Endothelial cell of umbilical vein (primary cell): Measurements from ENCODE around the gene EDEM1. TPM values are rescaled to one million over a fixed set of nuclear protein-coding genes. Genes with fewer than 3 reads are reported as not detected.

ENCODE experiments used
- BruUV-seq: library from RNA; stranded (reverse); fragments of 400-500 nt; replicated peaks from 2 replicates; lab custom pipeline; 2021; lab: Mats Ljungman, UMichigan
- CTCF ChIA-PET: fragments of 300-600, 350-600 bp; sonication (Branson Sonifier 250); formaldehyde crosslinking; loops from one replicate; lab custom pipeline; 2021; ENCODE audit warnings: antibody characterized with exemption, inconsistent platforms; lab: Charles Lee
- POLR2A ChIA-PET: fragments of 300-600, 350-600 bp; sonication (Branson Sonifier 250); formaldehyde crosslinking; loops from one replicate; lab custom pipeline; 2021; ENCODE audit warnings: antibody characterized with exemption, inconsistent platforms; lab: Charles Lee
- DNase-seq: peaks from one replicate; pipeline ENCODE4 v3.0.0-alpha.2; 2011; ENCODE audit warnings: low read depth, low spot score
- FAIRE-seq: peaks from 2 replicates; lab custom pipeline; 2011; peaks lifted over from hg19 to GRCh38; lab: Jason Lieb, UNC
- H2AFZ ChIP-seq: 2 replicates; pipeline ENCODE4 v1.6.0; 2012; ENCODE audit warnings: low read depth, low read length, control low read depth, inconsistent platforms
- H3K27ac ChIP-seq: 2 replicates; pipeline ENCODE4 v1.5.1; 2011; ENCODE audit warnings: low read depth, mild to moderate bottlenecking, control low read depth, low read length, moderate library complexity; ENCODE audit not compliant: insufficient read depth
- H3K27me3 ChIP-seq, 2 experiments: 2 replicates each; pipeline versions ENCODE4 v1.6.0 to v1.6.1; 2011; ENCODE audit warnings: low read length in 2 of 2, mixed read lengths in 1 of 2; ENCODE audit not compliant: control insufficient read depth in 2 of 2, insufficient read depth in 2 of 2
- H3K36me3 ChIP-seq, 2 experiments: 2 replicates in 1 of 2; 3 replicates in 1 of 2; pipeline ENCODE4 v1.5.1; 2011; ENCODE audit warnings: low read length in 2 of 2, mild to moderate bottlenecking in 1 of 2, moderate library complexity in 1 of 2; ENCODE audit not compliant: control insufficient read depth in 2 of 2, insufficient read depth in 2 of 2; ENCODE audit errors: extremely low read depth in 1 of 2
- H3K4me1 ChIP-seq: 3 replicates; pipeline ENCODE4 v1.5.1; 2011; ENCODE audit warnings: mild to moderate bottlenecking, low read length; ENCODE audit not compliant: control insufficient read depth, insufficient read depth; ENCODE audit errors: extremely low read depth
- H3K4me2 ChIP-seq: 2 replicates; pipeline ENCODE4 v1.6.1; 2011; ENCODE audit warnings: low read length, control low read depth, mixed read lengths; ENCODE audit not compliant: insufficient read depth
- H3K4me3 ChIP-seq, 3 experiments: fragments of 200-600 bp in 1 of 3; sonication (generic), shearing (Covaris generic) in 1 of 3; replicated peaks in 1 of 3; 2 replicates each; pipeline ENCODE4 v1.5.1; 2011 to 2016; ENCODE audit warnings: control low read depth in 3 of 3, low read length in 3 of 3, mild to moderate bottlenecking in 2 of 3, inconsistent platforms in 1 of 3, low read depth in 1 of 3, moderate library complexity in 1 of 3; ENCODE audit not compliant: insufficient read depth in 1 of 3
- H3K79me2 ChIP-seq: 2 replicates; pipeline ENCODE4 v1.6.0; 2012; ENCODE audit warnings: low read length, inconsistent platforms; ENCODE audit not compliant: control insufficient read depth, insufficient read depth
- H3K9ac ChIP-seq: replicated peaks from 2 replicates; pipeline ENCODE3; 2011; ENCODE audit warnings: low read length, control low read depth; ENCODE audit not compliant: insufficient read depth; ENCODE audit errors: extremely low read depth
- H3K9me1 ChIP-seq: replicated peaks from 3 replicates; pipeline ENCODE4 v1.6.0; 2011; ENCODE audit warnings: mild to moderate bottlenecking, low read length; ENCODE audit not compliant: control insufficient read depth, insufficient read depth; ENCODE audit errors: extremely low read depth
- H3K9me3 ChIP-seq: replicated peaks from 2 replicates; pipeline ENCODE4 v1.5.1; 2012; ENCODE audit warnings: low read length, inconsistent platforms; ENCODE audit not compliant: control insufficient read depth, insufficient read depth
- H4K20me1 ChIP-seq: replicated peaks from 2 replicates; pipeline ENCODE3; 2011; ENCODE audit warnings: mild to moderate bottlenecking, low read length; ENCODE audit not compliant: control insufficient read depth, insufficient read depth; ENCODE audit errors: extremely low read depth
- EZH2 ChIP-seq: IDR thresholded peaks from 2 replicates; pipeline ENCODE4 v1.6.1; 2012; ENCODE audit warnings: borderline replicate concordance, low read depth, mild to moderate bottlenecking, moderate library complexity, low read length, inconsistent platforms; ENCODE audit not compliant: severe bottlenecking
- FOS ChIP-seq: IDR thresholded peaks from 2 replicates; pipeline ENCODE4 v1.6.1; 2011; ENCODE audit warnings: mild to moderate bottlenecking, low read length, moderate library complexity, borderline replicate concordance; ENCODE audit not compliant: insufficient read depth
- GATA2 ChIP-seq: IDR thresholded peaks from 2 replicates; pipeline ENCODE4 v1.7.0; 2011; ENCODE audit warnings: low read depth, mild to moderate bottlenecking, moderate library complexity, mixed read lengths, low read length; ENCODE audit not compliant: insufficient read length, insufficient read depth
- JUN ChIP-seq: IDR thresholded peaks from 2 replicates; pipeline ENCODE4 v1.6.1; 2011; ENCODE audit warnings: borderline replicate concordance, low read depth; ENCODE audit not compliant: insufficient read length, insufficient read depth
- MYC ChIP-seq: IDR thresholded peaks from one replicate; pipeline ENCODE4 v1.6.1; 2011; ENCODE audit warnings: mild to moderate bottlenecking, low read depth, low read length
- POLR2A ChIP-seq: IDR thresholded peaks from 2 replicates; pipeline ENCODE4 v1.6.1; 2012; ENCODE audit warnings: low read depth, mild to moderate bottlenecking, control low read depth, low read length
- POLR2AphosphoS5 ChIP-seq: IDR thresholded peaks from 2 replicates; pipeline ENCODE4 v1.6.1; 2012; ENCODE audit warnings: low read depth, mild to moderate bottlenecking, control low read depth, low read length, moderate library complexity; ENCODE audit not compliant: insufficient read depth
- dilution Hi-C: fragments of 300-500 bp; cut with MboI; formaldehyde crosslinking; loops from one replicate; pipeline ENCODE4 v1.15.0; 2019; ENCODE audit warnings: low sequenced_read_pairs; ENCODE audit not compliant: extremely low pct_ligation_motif_present
- intact Hi-C: fragments of 100-400 bp; cut with micrococcal nuclease; formaldehyde crosslinking; loops from one replicate; pipeline ENCODE4 v1.10.0; 2022
- polyA plus RNA-seq, 4 experiments: library from polyadenylated mRNA; depleted of rRNA in 3 of 4; stranded (reverse) in 3 of 4; unstranded in 1 of 4; fragments of >200 nt; gene quantifications; 2 replicates each; pipeline versions ENCODE4 v1.2.1 to v1.2.3, GENCODE V29; 2011 to 2012; ENCODE audit warnings: missing spikeins in 1 of 4
- total RNA-seq: library from RNA; stranded (reverse); gene quantifications from 2 replicates; pipeline ENCODE4 v1.2.3, GENCODE V29; 2021
- TF ChIP-seq, protein P1 (sequence below), 2 donors: IDR thresholded peaks; 1 replicate in 1 of 2; 2 replicates in 1 of 2; pipeline ENCODE4 v1.5.1; 2011; ENCODE audit warnings: low read length in 2 of 2, mild to moderate bottlenecking in 2 of 2, moderate library complexity in 2 of 2, control low read depth in 1 of 2, inconsistent platforms in 1 of 2, low read depth in 1 of 2; ENCODE audit not compliant: insufficient read depth in 1 of 2; ENCODE audit errors: extremely low read depth in 1 of 2
- TF ChIP-seq, protein P2 (sequence below): IDR thresholded peaks from 2 replicates; pipeline ENCODE4 v1.6.1; 2011; ENCODE audit not compliant: insufficient read depth, insufficient read length

EDEM1 gene
- total and polyA plus RNA-seq, 2 donors (not counting 3 experiments of a cell fraction or from before 2014, with no cell fraction given), result 19.4 to 61.1 TPM

DNA sequence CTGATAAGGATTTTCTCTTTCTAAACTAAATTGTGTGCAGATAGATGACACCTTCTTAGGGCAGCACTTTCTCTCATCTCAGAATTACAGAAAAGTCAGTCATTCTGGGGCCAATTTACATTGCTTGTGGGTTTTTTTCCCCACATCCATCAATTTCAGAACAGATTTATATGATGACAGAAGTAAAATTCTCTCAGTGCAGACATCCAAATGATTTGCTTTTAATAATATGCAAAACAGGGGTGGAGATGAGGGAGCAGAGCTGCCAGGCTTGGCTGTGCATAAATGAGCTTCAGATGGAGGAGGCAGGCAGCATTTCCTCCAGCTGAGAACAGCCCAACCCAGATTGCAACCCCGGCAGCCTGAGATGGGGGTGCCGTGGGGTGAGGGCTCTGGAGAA, 44.0 kb downstream of the EDEM1 start:
- TF ChIP-seq, protein P1, sequence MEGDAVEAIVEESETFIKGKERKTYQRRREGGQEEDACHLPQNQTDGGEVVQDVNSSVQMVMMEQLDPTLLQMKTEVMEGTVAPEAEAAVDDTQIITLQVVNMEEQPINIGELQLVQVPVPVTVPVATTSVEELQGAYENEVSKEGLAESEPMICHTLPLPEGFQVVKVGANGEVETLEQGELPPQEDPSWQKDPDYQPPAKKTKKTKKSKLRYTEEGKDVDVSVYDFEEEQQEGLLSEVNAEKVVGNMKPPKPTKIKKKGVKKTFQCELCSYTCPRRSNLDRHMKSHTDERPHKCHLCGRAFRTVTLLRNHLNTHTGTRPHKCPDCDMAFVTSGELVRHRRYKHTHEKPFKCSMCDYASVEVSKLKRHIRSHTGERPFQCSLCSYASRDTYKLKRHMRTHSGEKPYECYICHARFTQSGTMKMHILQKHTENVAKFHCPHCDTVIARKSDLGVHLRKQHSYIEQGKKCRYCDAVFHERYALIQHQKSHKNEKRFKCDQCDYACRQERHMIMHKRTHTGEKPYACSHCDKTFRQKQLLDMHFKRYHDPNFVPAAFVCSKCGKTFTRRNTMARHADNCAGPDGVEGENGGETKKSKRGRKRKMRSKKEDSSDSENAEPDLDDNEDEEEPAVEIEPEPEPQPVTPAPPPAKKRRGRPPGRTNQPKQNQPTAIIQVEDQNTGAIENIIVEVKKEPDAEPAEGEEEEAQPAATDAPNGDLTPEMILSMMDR (IDR thresholded peaks at IDR 0.05; ENCODE audit: extremely low read depth in 1 of 2, insufficient read depth in 1 of 2, low read depth in 1 of 2, low read length in 2 of 2), result no peak
- TF ChIP-seq POLR2AphosphoS5, result no peak
- TF ChIP-seq FOS, result no peak
- TF ChIP-seq GATA2, result no peak
- TF ChIP-seq, protein P2, sequence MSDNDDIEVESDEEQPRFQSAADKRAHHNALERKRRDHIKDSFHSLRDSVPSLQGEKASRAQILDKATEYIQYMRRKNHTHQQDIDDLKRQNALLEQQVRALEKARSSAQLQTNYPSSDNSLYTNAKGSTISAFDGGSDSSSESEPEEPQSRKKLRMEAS, result no peak
- no peak for TF ChIP-seq MYC
- TF ChIP-seq JUN, result no peak
- no peak for TF ChIP-seq POLR2A
- no peak for TF ChIP-seq EZH2
- intact Hi-C loops, result no loop called here
- no peaks in the 10 kb centered on the region for H3K4me1 ChIP-seq
- no peaks in the 10 kb centered on the region for H3K27me3 ChIP-seq
- H3K27ac ChIP-seq, result no peak overlapping the region
- H3K9ac ChIP-seq, result no peak overlapping the region
- H3K36me3 ChIP-seq, result no peaks in the 10 kb centered on the region
- H3K79me2 ChIP-seq, result no peaks in the 10 kb centered on the region
- no peaks in the 10 kb centered on the region for H4K20me1 ChIP-seq
- H3K9me1 ChIP-seq, result no peaks in the 10 kb centered on the region
- H3K4me3 ChIP-seq, result no peak overlapping the region
- H3K9me3 ChIP-seq, result no peaks in the 10 kb centered on the region
- dilution Hi-C loops, result no loop called here
- CTCF ChIA-PET, result no interaction called here
- POLR2A ChIA-PET, result no interaction called here
- H2AFZ ChIP-seq, result no peak overlapping the region
- FAIRE-seq (no peak), DNase-seq (no peak)
- no TSS peak for BruUV-seq
- H3K4me2 ChIP-seq, result no peak overlapping the region
